ENCODE measurements around the gene CSNK1G1. TPM values are rescaled to one million over a fixed set of nuclear protein-coding genes. Genes with fewer than 3 reads are reported as not detected.
A peak's percentile ranks its signal among the peaks of the same experiment; 100 is the strongest.

Gene CSNK1G1
- total and polyA plus RNA-seq, 2 of the 4 experiments (the other 2 are of a cell fraction) = 7.4 to 29.4 TPM

DNA sequence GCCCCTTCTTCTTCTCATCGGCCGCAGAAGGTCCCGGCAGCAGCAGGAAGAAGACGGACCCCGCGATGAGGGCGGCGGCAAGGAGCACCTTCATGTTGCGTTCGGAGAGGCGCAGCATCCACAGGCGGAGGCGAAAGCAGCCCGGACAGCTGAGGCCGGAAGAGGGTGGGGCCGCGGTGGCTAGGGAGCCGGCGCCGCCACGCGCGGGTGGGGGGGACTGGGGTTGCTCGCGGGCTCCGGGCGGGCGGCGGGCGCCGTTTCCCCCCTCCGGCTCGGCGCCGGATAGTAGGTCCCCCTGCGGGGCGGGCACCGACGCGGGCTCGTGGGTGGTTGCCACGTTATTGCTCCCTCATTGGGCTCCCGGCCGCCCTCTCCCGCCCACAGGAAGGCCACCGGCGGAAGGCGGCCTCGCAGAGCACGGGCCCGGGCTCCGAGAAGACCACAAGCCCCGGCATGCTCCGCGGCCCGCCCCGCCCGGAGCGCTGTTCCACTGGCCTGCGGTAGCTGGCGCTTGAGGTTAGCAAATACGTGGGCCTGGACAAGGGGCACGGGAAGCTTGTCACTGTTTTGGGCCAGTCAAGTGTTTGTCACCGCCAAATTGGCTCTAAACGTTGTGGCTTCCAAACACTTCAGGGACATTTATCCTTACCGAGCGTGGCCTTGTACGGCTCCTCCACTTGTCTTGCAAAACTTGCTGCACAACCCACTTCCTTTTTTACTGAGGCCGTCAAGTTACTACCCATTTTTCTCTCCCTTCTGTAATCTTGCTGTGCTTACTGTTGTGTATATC lies 192.9 kb downstream of the CSNK1G1 start, which contains the start of gene PPIB:
TSS of gene PPIB (minus strand) at position 154 of the 790 bp plus-strand sequence. CDS start at position 118, 36 bp downstream.
- in situ Hi-C loops (cut with MboI; ENCODE audit: low sequenced_read_pairs) = no loop called here
- Histone ChIP-seq H3K27me3 (ENCODE audit: control insufficient read depth, insufficient read depth, low read length) (no peaks in the 10 kb centered on the region), H2BK5ac (ENCODE audit: low read depth, low read length, poor library complexity, severe bottlenecking) (peak within 1 kb of the TSS; percentile 86), H3K56ac (ENCODE audit: extremely low read depth, insufficient read depth, low read length) (peak within 1 kb of the TSS; percentile 93), H3K27ac (ENCODE audit: insufficient read depth, low read length) (peak within 1 kb of the TSS; percentile 97), H3K4me3 (ENCODE audit: insufficient read depth, low read depth, low read length) (peak within 1 kb of the TSS; percentile 92), H4K8ac (ENCODE audit: low read depth in 2 of 2, low read length in 2 of 2) (peak within 1 kb of the TSS; percentile 96 to 99), H2BK15ac (ENCODE audit: low read depth, low read length) (peak within 1 kb of the TSS; percentile 45; the same call in 1 of the 3 replicates), H3K9ac (ENCODE audit: low read depth, low read length) (peak within 1 kb of the TSS; percentile 97), H2AK5ac (ENCODE audit: low read depth, low read length) (peak within 1 kb of the TSS; percentile 93), H3K18ac (ENCODE audit: low read depth, low read length) (peak within 1 kb of the TSS; percentile 61), H4K91ac (ENCODE audit: insufficient read depth, low read depth, low read length) (peak within 1 kb of the TSS; percentile 89), H2BK20ac (ENCODE audit: low read depth, low read length) (no peak within 1 kb of the TSS), H3K36me3 (ENCODE audit: control insufficient read depth, insufficient read depth, low read length) (peaks cover 27% of the 10 kb centered on the region), H3K9me1 (ENCODE audit: insufficient read depth, low read length) (peaks cover 16% of the 10 kb centered on the region), H4K5ac (ENCODE audit: low read depth, low read length) (peak within 1 kb of the TSS; percentile 93), H3K23ac (ENCODE audit: low read depth, low read length) (peak within 1 kb of the TSS; percentile 92), H4K20me1 (ENCODE audit: insufficient read depth, low read length) (peaks cover 31% of the 10 kb centered on the region), H3K14ac (replicated peaks; ENCODE audit: low read depth, low read length) (peak within 1 kb of the TSS; percentile 98), H2AFZ (replicated peaks; ENCODE audit: low read length, poor library complexity) (peak within 1 kb of the TSS; percentile 96), H3K4me2 (ENCODE audit: low read depth, low read length) (peak within 1 kb of the TSS; percentile 93), H3K4me1 (ENCODE audit: control insufficient read depth, insufficient read depth, low read length) (peaks cover 6% of the 10 kb centered on the region), H3K4ac (ENCODE audit: low read depth, low read length) (peak within 1 kb of the TSS; percentile 97), H2AK9ac (replicated peaks; ENCODE audit: low read depth, low read length, poor library complexity) (peak within 1 kb of the TSS; percentile 99), H3K79me1 (ENCODE audit: low read depth in 1 of 2, low read length in 2 of 2) (peaks cover 19 to 32% of the 10 kb centered on the region in 2 experiments), H2BK120ac (ENCODE audit: low read depth, low read length) (peak within 1 kb of the TSS; percentile 43), H3K9me3 (ENCODE audit: control insufficient read depth, insufficient read depth, low read length) (no peaks in the 10 kb centered on the region)
- ATAC-seq (ENCODE audit: low read depth) (peak; percentile 93), DNase-seq (peak; percentile 97)
- ChIA-PET POLR2A (ENCODE audit: unreplicated experiment) (interaction anchor here (0.6 to 1.6 kb wide), 4 partner anchors 9 to 1022 kb away, joined by 3 to 7 read pairs (median 4); partner anchors contain the start of gene CLPX), CTCF (interaction anchor here (0.5 to 1.4 kb wide), 5 partner anchors 9 to 186 kb away, joined by 3 to 5 read pairs (median 4); no protein-coding TSS in a partner anchor)
- no TSS peak for BruUV-seq (replicated peaks)
- peak; percentile 51 for TF ChIP-seq CTCF (conservative IDR thresholded peaks at IDR 0.05; ENCODE audit: low read depth, low read length)
- peak; percentile 90; the same call in 1 of the 2 replicates for TF ChIP-seq CHD1 (IDR thresholded peaks at IDR 0.05; ENCODE audit: low read depth, low read length)
- no peak for TF ChIP-seq MAFK (IDR thresholded peaks at IDR 0.05; ENCODE audit: low read depth, low read length)
- TF ChIP-seq RAD21 (IDR thresholded peaks at IDR 0.05; ENCODE audit: low read length) = peak; percentile 57
- no peak for TF ChIP-seq CEBPB (IDR thresholded peaks at IDR 0.05; ENCODE audit: low read depth, low read length)
- TF ChIP-seq MAZ (IDR thresholded peaks at IDR 0.05; ENCODE audit: borderline replicate concordance, low read depth, low read length) = peak; percentile 85
- TF ChIP-seq MXI1 (IDR thresholded peaks at IDR 0.05; ENCODE audit: borderline replicate concordance, low read depth, low read length) = peak; percentile 15; the same call in 1 of the 2 replicates
- TF ChIP-seq POLR2A (IDR thresholded peaks at IDR 0.05; ENCODE audit: low read depth, low read length) = peak; percentile 98
- peak; percentile 97 for TF ChIP-seq BHLHE40 (IDR thresholded peaks at IDR 0.05; ENCODE audit: low read depth, low read length)
- WGBS, 2 experiments (ENCODE audit: extremely low coverage in 2 of 2, insufficient read length in 1 of 2) = 0% methylated on average over 25 of the region's 69 CpGs; no CpG with 5 or more reads in 1 of the 2 experiments
- dilution Hi-C loops (cut with HindIII; ENCODE audit: low sequenced_read_pairs, unreplicated experiment) = no loop called here
- intact Hi-C loops (cut with micrococcal nuclease) = loop anchor here (1.0 kb wide), 2 partner anchors 193 to 215 kb away; partner anchors contain the start of gene CSNK1G1
